WTC11 (cell line): ENCODE results near the gene HES2.

Experiments
- ESRRA ChIP-seq: sonication (generic); formaldehyde crosslinking; IDR thresholded peaks from 2 replicates; pipeline ENCODE4 v1.8.1; 2022; ENCODE audit warnings: mild to moderate bottlenecking, missing genetic modification reagents, borderline replicate concordance
- TF ChIP-seq, protein P1 (sequence below): fragments of 200-600 bp; IDR thresholded peaks from 2 replicates; pipeline ENCODE4 v1.8.0; 2022; ENCODE audit warnings: antibody characterized with exemption

DNA sequence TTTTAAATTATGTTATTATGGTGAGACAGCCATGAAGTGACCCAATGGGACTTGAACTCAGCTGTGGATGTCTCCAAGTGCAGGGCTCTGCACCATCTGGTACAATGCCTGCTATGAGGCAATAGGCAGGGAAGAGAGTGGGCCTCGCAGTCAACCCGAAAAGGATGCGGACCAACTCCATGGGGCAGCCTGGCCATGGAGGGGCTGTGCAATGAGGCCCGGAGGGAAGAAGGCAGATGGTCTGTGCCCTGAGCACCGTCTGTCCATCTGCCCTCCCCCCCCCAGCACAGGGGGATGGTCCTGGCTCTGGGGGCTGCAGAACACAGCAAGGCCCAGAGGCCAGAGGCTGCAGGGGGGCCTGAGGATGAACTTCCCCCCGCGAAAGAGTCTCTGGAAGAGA is 21.9 kb upstream of the HES2 start:
- no peak for TF ChIP-seq ESRRA (CRISPR knock-in tag)
- TF ChIP-seq, protein P1, sequence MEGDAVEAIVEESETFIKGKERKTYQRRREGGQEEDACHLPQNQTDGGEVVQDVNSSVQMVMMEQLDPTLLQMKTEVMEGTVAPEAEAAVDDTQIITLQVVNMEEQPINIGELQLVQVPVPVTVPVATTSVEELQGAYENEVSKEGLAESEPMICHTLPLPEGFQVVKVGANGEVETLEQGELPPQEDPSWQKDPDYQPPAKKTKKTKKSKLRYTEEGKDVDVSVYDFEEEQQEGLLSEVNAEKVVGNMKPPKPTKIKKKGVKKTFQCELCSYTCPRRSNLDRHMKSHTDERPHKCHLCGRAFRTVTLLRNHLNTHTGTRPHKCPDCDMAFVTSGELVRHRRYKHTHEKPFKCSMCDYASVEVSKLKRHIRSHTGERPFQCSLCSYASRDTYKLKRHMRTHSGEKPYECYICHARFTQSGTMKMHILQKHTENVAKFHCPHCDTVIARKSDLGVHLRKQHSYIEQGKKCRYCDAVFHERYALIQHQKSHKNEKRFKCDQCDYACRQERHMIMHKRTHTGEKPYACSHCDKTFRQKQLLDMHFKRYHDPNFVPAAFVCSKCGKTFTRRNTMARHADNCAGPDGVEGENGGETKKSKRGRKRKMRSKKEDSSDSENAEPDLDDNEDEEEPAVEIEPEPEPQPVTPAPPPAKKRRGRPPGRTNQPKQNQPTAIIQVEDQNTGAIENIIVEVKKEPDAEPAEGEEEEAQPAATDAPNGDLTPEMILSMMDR, result no peak
